Hematopoietic multipotent progenitor cell treated with erythropoietin and hydrocortisone succinate and interleukin-3 and kit ligand, for 17 days (in vitro differentiated cells): Measurements from ENCODE around the gene TASP1.

Experiments used
- DNase-seq: peaks from one replicate; pipeline ENCODE4 v3.0.0-alpha.2; 2015; ENCODE audit warnings: low spot score

The TASP1 gene

DNA sequence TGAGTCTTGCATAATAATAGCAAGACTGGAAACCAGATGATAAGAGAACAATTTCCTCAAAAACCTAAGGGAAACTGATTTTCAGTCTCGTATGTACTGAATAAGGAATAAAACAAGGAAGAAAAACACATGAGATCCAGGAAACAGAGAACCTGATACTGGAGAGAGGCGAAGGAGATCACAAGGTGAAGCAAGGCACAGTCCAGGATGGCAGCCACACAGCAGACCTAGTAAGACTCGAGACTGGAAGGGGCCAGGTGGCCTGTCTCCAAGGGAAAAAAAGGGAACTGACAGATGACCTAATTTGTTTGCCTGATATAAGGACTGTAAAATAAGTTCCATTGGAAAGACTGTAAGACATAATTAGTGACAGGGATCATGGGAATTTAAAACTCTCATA lies 71.1 kb downstream of the TASP1 start:
- DNase-seq = no peak

DNA sequence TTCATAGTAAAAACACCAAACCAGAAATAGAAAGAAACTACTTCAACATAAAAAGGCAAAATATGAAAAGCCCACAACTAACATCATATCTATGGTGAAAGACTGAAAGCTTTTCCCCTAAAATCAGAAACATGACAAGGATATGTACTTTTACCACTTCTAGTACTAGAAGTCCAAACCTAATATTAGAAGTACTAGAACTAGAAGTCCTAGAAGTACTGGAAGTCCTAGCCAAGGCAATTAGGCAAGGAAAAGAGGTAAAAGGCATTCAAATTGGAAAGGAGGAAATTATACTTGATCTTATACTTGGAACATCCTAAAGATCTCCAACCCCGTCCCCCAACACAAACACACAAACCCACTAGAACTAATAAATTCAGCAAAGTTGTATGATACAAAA lies 74.9 kb downstream of the TASP1 start:
- DNase-seq = no peak

- DNase-seq = no peak
These were observed 84.0 kb downstream of the TASP1 start for GRCh38 chr20:13554706-13555105.

DNA sequence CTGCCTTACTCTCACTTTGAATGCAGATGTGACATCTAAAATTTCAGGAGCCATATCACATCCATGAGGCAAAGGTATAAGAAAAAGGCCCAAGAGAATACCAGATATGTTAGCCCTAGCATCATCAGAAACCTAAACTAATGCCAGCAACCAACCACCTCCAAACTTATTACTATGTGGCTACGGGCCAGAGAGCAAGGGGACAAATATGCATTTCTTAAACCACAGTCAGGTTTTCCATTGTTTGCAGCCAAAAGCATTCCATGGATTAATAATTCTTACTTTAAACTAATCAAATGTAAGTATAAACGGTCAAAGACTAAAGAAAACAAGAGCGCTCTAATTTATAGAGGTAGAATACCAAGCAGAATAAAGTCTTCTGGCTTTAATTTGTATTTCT lies 84.7 kb downstream of the TASP1 start:
- DNase-seq = no peak

GRCh38 chr20:13552061-13552460 lies 86.7 kb downstream of the TASP1 start:
- DNase-seq = no peak

DNA sequence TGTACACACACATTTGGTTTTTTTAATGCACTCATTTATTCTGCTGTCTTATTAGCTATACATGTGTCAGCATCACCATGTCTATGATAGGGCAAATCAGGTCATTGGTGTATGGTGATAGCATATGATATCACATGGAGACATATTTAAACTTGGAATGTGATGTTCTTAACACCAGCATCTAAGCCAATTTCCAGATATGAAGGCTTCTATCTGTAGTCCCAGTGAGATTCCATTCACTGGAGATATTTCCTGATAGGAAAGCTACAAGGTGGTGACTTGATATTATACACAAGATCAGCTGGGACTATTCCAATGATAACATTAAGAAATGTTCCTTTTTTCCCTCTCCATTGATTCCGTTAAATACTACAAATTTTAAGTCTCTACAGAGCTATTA lies 89.3 kb downstream of the TASP1 start:
- no peak for DNase-seq

GRCh38 chr20:13546497-13547131 lies 92.1 kb downstream of the TASP1 start:
- peak; percentile 68 for DNase-seq

DNA sequence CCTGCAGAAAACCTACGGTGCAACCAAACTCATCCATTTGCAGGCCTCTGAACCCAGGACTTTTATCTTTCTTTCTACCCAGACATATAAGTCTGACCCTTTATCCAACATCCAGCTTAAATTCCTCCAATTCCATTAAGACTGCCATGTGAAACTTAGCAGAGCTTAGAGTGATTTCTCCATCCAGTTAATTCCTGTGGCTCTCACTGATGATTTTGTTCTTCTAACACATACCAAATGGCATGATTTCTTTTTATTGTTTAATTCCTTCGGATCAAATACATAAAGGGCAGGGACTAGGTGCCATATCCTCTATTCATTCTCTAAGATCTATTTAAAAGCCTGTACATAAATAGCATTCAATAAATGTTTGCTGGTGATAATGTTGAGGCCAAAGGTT lies 92.9 kb downstream of the TASP1 start:
- DNase-seq = no peak

GRCh38 chr20:13543783-13544182 lies 94.9 kb downstream of the TASP1 start:
- DNase-seq = no peak

DNA sequence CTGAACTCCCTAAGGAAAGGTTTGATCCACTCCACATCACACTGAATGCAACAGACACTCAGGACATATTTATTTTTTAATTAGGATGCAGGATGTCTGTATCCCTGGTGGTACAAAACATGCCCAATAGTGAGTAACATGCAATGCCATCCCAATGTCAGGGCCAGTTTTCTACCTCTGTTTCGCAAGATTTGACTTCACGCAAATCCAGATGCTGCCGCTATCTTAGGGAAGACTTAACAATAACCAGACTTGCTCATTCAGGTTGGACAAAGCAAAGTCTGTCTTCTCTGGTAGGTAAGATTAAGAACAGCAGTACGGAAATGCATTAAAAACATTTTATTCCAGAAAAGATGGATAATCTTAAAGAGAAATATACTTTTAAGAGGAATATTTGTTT lies 103.1 kb downstream of the TASP1 start:
- no peak for DNase-seq

GRCh38 chr20:13533946-13534345 lies 104.8 kb downstream of the TASP1 start:
- no peak for DNase-seq

GRCh38 chr20:13530146-13530545 lies 108.6 kb downstream of the TASP1 start:
- no peak for DNase-seq

- no peak for DNase-seq
These were observed 112.2 kb downstream of the TASP1 start for GRCh38 chr20:13526551-13526950.

DNA sequence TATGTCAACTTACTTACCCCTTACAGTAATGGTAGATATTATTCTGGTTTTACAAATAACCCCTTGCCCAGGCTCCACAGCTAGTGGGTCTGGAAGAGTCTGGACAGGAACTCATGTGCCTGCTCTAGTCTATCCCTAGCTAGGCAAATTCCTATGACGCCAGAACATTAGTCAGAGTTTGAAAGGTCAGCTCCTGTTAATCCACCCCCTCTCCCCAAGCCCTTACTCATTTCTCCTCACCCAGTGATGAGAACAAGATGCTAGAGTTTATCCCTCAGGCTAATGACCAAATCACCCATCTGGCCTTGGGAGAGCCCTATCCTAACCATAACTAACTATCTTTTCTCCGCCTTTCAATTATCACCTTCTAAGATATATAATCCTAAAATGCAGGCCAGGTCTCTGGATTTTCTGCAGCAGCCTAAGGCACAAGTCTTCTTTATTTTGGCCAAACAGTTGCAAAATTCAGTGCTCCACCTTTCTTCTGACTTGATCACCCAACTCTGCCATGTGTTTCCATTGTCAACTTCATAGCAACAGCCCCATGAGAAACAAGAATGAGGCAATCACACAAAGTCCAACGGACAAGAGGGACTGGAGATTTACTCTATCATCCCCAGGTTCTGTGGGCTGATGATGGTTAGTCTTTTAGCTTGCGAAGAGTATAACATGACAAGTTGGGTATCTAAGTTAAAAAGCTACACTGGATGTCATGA lies 113.3 kb downstream of the TASP1 start:
- no peak for DNase-seq

DNA sequence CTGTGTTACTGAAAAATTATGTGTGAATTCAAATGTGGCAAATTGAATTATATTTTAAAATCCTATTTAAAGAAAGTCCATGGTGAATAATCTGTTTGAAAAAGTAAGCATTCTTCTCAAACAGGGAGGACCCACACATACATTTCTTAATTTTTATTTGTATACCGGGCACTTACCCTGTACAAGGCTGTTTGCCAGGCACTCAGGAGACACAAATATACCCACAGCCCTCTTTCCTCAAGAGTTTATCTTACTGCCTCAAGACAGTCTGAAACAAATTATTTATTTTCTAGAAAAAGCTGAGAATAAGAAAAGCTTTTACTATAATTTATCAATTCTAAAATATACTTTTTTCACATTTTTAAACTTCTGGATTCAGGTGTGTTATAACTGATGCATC lies 114.4 kb downstream of the TASP1 start:
- no peak for DNase-seq

GRCh38 chr20:13517831-13518230 lies 120.9 kb downstream of the TASP1 start:
- DNase-seq = no peak

- no peak for DNase-seq
These were observed 122.8 kb downstream of the TASP1 start for GRCh38 chr20:13515796-13516558.

- DNase-seq = no peak
These were observed 123.4 kb downstream of the TASP1 start for GRCh38 chr20:13515291-13515690.

GRCh38 chr20:13510837-13511488 lies 127.8 kb downstream of the TASP1 start:
- no peak for DNase-seq

DNA sequence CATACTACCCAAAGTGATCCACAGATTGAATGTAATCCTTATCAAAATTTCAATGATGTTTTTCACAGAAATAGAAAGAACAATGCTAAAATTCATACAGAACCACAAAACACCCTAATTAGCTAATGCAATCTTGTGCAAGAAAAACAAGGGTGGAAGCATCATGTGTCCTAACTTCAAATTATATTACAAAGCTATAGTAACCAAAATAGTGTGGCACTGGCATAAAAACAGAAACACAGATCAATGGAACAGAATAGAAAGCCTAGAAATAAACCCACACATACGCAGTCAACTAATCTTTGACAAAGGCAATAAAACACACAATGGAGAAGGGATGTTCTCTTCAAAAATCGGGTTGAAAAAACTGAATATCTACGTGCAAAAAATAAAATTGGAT lies 131.1 kb downstream of the TASP1 start:
- DNase-seq = no peak

DNA sequence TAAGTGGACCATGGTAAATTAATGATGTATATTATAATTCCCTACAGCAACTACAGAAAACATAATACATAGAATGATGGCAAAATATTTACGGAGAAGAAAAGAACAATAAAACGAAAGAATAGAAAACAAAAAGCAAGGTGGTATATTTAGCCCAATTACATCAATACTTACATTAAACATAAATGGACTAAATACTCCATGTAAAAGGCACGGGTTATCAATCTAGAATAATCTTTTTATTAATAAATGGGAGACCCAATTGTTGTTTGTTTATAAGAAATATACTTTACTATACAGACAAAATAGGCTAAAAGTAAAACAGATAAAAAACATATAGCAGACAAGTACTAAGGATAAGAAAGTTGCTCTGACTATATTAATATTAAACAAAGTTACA lies 137.2 kb downstream of the TASP1 start:
- DNase-seq = no peak

DNA sequence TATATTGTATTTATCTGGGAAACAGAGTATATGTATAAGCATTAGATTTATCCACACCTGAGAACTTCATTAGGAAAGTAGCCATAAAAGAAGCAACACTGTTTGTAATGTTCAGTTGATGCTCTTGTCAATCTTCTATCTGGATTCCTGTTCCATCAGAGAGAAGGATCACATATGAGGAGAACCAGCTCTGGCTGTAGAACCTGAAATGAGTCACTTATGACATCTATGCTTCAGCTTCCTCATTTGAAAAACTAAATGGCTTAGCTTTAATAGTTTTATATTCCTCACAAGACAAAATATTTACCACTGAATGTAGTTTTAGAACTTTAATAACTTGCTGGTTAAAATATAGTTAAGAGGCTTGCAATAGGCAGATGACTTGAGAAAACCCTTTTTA lies 144.7 kb downstream of the TASP1 start:
- no peak for DNase-seq

GRCh38 chr20:13493143-13493542 lies 145.6 kb downstream of the TASP1 start:
- DNase-seq = no peak
